ENCODE results near the gene EFCAB14. TPM values are rescaled to one million over a fixed set of nuclear protein-coding genes. Genes with fewer than 3 reads are reported as not detected.

EFCAB14 gene
- total and polyA plus RNA-seq, 4 donors = 20.8 to 132 (median 73.4) TPM

DNA sequence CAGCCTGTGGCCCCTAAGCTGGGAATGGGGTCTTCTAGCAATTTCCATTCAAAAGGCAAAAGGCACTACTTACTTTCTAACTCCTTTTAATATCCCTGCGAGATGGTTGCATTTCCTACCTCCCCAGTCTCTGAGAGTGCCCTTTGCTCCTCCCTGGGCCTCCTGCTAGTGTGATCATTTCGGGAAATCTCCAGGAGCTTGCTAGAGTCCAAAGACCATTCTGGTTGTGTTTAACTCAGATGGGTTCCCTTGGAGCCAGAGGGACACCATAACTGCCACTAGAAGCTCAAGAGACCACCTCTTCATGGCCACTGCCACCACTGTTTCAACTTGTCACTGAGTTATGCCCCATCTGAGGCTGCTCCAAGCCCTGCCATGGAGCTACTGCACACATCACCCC lies 45.5 kb upstream of the EFCAB14 start:
- TF ChIP-seq, protein P1, sequence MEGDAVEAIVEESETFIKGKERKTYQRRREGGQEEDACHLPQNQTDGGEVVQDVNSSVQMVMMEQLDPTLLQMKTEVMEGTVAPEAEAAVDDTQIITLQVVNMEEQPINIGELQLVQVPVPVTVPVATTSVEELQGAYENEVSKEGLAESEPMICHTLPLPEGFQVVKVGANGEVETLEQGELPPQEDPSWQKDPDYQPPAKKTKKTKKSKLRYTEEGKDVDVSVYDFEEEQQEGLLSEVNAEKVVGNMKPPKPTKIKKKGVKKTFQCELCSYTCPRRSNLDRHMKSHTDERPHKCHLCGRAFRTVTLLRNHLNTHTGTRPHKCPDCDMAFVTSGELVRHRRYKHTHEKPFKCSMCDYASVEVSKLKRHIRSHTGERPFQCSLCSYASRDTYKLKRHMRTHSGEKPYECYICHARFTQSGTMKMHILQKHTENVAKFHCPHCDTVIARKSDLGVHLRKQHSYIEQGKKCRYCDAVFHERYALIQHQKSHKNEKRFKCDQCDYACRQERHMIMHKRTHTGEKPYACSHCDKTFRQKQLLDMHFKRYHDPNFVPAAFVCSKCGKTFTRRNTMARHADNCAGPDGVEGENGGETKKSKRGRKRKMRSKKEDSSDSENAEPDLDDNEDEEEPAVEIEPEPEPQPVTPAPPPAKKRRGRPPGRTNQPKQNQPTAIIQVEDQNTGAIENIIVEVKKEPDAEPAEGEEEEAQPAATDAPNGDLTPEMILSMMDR (IDR thresholded peaks at IDR 0.05; ENCODE audit: control extremely low read depth, extremely low read depth) = no peak
- Histone ChIP-seq H3K9me3 (ENCODE audit: control insufficient read depth in 4 of 4, insufficient read depth in 3 of 4, low read length in 3 of 4) (peaks cover 0 to 5% (median 2%) of the 10 kb centered on the region in 4 donors), H3K27ac (ENCODE audit: low read depth in 1 of 2, low read length in 1 of 2) (no peak overlapping the region), H3K27me3 (ENCODE audit: control insufficient read depth in 3 of 3, insufficient read depth in 3 of 3, low read length in 2 of 3) (no peaks in the 10 kb centered on the region), H3K4me1 (ENCODE audit: control insufficient read depth in 5 of 5, insufficient read depth in 5 of 5, low read length in 5 of 5) (peaks cover 0 to 10% (median 4%) of the 10 kb centered on the region in 5 donors), H3K36me3 (ENCODE audit: control insufficient read depth in 4 of 4, insufficient read depth in 4 of 4, low read length in 4 of 4) (no peaks in the 10 kb centered on the region), H3K9ac (ENCODE audit: insufficient read depth in 1 of 2, low read length in 2 of 2) (no peak overlapping the region), H3K4me3 (no peak overlapping the region)
- no peak for ATAC-seq (ENCODE audit: insufficient read depth, low FRiP score)
- 92 to 95% methylated on average over 2 of the region's 2 CpGs for WGBS, 2 donors
- no peak for DNase-seq

DNA sequence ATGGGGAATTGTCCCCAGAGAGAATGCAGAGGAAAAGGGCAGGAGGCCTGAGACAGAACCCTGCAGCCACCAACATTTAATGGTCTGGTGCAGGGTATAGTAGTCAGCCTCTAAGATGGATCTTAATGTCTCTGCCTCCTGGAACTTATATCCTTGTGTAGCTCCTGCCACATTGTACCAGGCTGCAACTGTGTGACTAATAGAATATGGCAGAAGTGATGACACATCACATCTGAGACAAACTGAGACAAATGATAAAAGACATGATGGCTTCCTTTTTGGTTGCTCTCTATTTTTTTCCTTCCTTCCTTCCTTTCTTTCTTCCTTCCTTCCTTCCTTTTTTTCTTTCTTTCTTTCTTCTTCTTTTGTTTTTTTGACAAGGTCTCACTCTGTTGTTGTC lies 42.8 kb upstream of the EFCAB14 start:
- DNase-seq = no peak
- Histone ChIP-seq H3K9me3 (ENCODE audit: control insufficient read depth in 4 of 4, insufficient read depth in 3 of 4, low read length in 3 of 4) (peaks cover 0 to 2% (median 0%) of the 10 kb centered on the region in 4 donors), H3K4me3 (no peak overlapping the region)

DNA sequence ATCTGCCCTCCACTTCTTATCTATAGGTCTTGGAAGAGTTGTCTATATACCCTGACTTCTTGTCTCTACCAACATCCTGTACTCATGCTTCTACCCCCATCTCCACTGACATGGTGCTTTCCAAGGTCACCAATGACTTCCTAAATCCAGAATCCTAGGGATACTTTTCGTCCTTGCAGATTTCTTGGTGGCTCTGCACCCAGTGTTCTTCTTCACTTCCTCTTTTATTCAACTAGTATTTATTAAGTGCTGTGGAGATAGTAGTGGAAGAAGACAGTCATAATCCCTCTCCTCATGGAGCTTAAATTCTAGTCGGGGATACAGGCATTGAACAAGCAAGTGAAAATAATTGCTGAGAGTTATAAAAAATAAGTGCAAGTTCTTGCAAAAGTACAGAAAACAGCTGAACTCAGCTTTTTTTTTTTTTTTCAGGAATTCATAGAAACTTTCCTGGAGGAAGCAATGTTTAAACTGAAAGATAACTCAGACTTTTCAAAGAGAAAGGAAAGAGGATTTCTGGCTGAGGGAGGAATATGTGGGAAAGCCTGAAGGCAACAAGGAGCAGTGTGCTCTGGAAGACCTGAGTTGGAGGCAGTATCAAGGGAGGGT lies 41.7 kb upstream of the EFCAB14 start:
- Histone ChIP-seq H3K27me3 (ENCODE audit: control insufficient read depth in 3 of 3, insufficient read depth in 3 of 3, low read length in 2 of 3) (no peaks in the 10 kb centered on the region), H3K9me3 (ENCODE audit: control insufficient read depth in 4 of 4, insufficient read depth in 3 of 4, low read length in 3 of 4) (peaks cover 0 to 2% (median 0%) of the 10 kb centered on the region in 4 donors), H3K27ac (ENCODE audit: low read depth in 1 of 2, low read length in 1 of 2) (no peak overlapping the region), H3K9ac (ENCODE audit: insufficient read depth in 1 of 2, low read length in 2 of 2) (no peak overlapping the region), H3K36me3 (ENCODE audit: control insufficient read depth in 4 of 4, insufficient read depth in 4 of 4, low read length in 4 of 4) (no peaks in the 10 kb centered on the region), H3K4me1 (ENCODE audit: control insufficient read depth in 5 of 5, insufficient read depth in 5 of 5, low read length in 5 of 5) (peaks cover 0 to 10% (median 0%) of the 10 kb centered on the region in 5 donors), H3K4me3 (no peak overlapping the region)
- 69 to 83% methylated on average over 2 of the region's 2 CpGs for WGBS, 2 donors
- no peak for DNase-seq
- TF ChIP-seq, protein P1 (IDR thresholded peaks at IDR 0.05; ENCODE audit: control extremely low read depth, extremely low read depth) = no peak
- ATAC-seq (ENCODE audit: insufficient read depth, low FRiP score) = no peak

More for the DNA sequence above, 42.8 kb upstream of the EFCAB14 start:
- ATAC-seq (ENCODE audit: insufficient read depth, low FRiP score) = no peak
- TF ChIP-seq, protein P1 (IDR thresholded peaks at IDR 0.05; ENCODE audit: control extremely low read depth, extremely low read depth) = no peak
- Histone ChIP-seq H3K36me3 (ENCODE audit: control insufficient read depth in 4 of 4, insufficient read depth in 4 of 4, low read length in 4 of 4) (no peaks in the 10 kb centered on the region), H3K9ac (ENCODE audit: insufficient read depth in 1 of 2, low read length in 2 of 2) (no peak overlapping the region), H3K4me1 (ENCODE audit: control insufficient read depth in 5 of 5, insufficient read depth in 5 of 5, low read length in 5 of 5) (peaks cover 0 to 10% (median 0%) of the 10 kb centered on the region in 5 donors), H3K27ac (ENCODE audit: low read depth in 1 of 2, low read length in 1 of 2) (no peak overlapping the region), H3K27me3 (ENCODE audit: control insufficient read depth in 3 of 3, insufficient read depth in 3 of 3, low read length in 2 of 3) (no peaks in the 10 kb centered on the region)
